SK-N-SH (cell line): ENCODE measurements around the gene MEGF6. TPM values are rescaled to one million over a fixed set of nuclear protein-coding genes. Genes with fewer than 3 reads are reported as not detected.

ENCODE experiments used
- CTCF ChIA-PET: fragments of 300-600, 350-600 bp; formaldehyde crosslinking; extraction: SDS; loops from one replicate; lab custom pipeline; 2021; lab: Yijun Ruan, JAX
- POLR2A ChIA-PET: fragments of 350-600 bp; sonication (Branson Sonifier 250); formaldehyde crosslinking; extraction: SDS; loops from one replicate; lab custom pipeline; 2020; ENCODE audit warnings: antibody characterized with exemption, inconsistent platforms; lab: Yijun Ruan, JAX
- DNase-seq: peaks from one replicate; pipeline ENCODE4 v3.0.0; 2012
- H2AFZ ChIP-seq: fragments of 200-600 bp; sonication (generic); 2 replicates; pipeline ENCODE4 v1.8.1; 2016; ENCODE audit warnings: antibody characterized with exemption, mild to moderate bottlenecking, low read depth
- H3F3A ChIP-seq: fragments of 200-600 bp; sonication (generic); replicated peaks from 2 replicates; pipeline ENCODE3; 2016; ENCODE audit warnings: antibody characterized with exemption, mild to moderate bottlenecking; ENCODE audit not compliant: insufficient read depth
- H3K27ac ChIP-seq, 2 experiments: fragments of 200-500 bp in 1 of 2; fragments of 200-600 bp in 1 of 2; sonication (Bioruptor generic) in 1 of 2; sonication (generic), shearing (Covaris generic) in 1 of 2; 2 replicates each; pipeline versions ENCODE4 v1.5.1 to v1.6.1; 2014 to 2016; ENCODE audit warnings: low read depth in 2 of 2, inconsistent platforms in 1 of 2, low read length in 1 of 2, mild to moderate bottlenecking in 1 of 2, mixed read lengths in 1 of 2
- H3K27me3 ChIP-seq: fragments of 200-600 bp; sonication (generic), shearing (Covaris generic); 2 replicates; pipeline ENCODE4 v1.6.1; 2016; ENCODE audit warnings: mixed run types; ENCODE audit not compliant: insufficient read depth
- H3K36me3 ChIP-seq, 2 experiments: fragments of 200-500 bp in 1 of 2; fragments of 200-600 bp in 1 of 2; sonication (Bioruptor generic) in 1 of 2; sonication (generic) in 1 of 2; replicated peaks in 1 of 2; 2 replicates each; pipeline versions ENCODE3 to v1.5.1; 2014 to 2016; ENCODE audit warnings: low read length in 1 of 2, mild to moderate bottlenecking in 1 of 2; ENCODE audit not compliant: insufficient read depth in 2 of 2, control insufficient read depth in 1 of 2
- H3K4me1 ChIP-seq, 2 experiments: fragments of 200-500 bp in 1 of 2; fragments of 200-600 bp in 1 of 2; sonication (Bioruptor generic) in 1 of 2; sonication (generic), shearing (Covaris generic) in 1 of 2; 2 replicates each; pipeline versions ENCODE4 v1.5.1 to v1.6.1; 2014 to 2016; ENCODE audit warnings: low read depth in 1 of 2, low read length in 1 of 2, mixed run types in 1 of 2; ENCODE audit not compliant: insufficient read depth in 2 of 2, control insufficient read depth in 1 of 2
- H3K4me2 ChIP-seq: fragments of 200-600 bp; sonication (generic), shearing (Covaris generic); 2 replicates; pipeline ENCODE4 v1.6.1; 2017; ENCODE audit warnings: mixed run types
- H3K4me3 ChIP-seq, 2 experiments: fragments of 200-500 bp in 1 of 2; fragments of 200-600 bp in 1 of 2; sonication (Bioruptor generic) in 1 of 2; sonication (generic), shearing (Covaris generic) in 1 of 2; 2 replicates each; pipeline versions ENCODE4 v1.5.1 to v1.8.1; 2014 to 2016; ENCODE audit warnings: low read depth in 2 of 2, inconsistent platforms in 1 of 2, low read length in 1 of 2, mild to moderate bottlenecking in 1 of 2, mixed read lengths in 1 of 2, moderate library complexity in 1 of 2
- H3K79me2 ChIP-seq: fragments of 200-600 bp; sonication (generic); 2 replicates; pipeline ENCODE4 v1.8.1; 2017; ENCODE audit warnings: mild to moderate bottlenecking; ENCODE audit not compliant: insufficient read depth
- H3K9ac ChIP-seq: fragments of 200-600 bp; sonication (generic); 2 replicates; pipeline ENCODE4 v1.6.1; 2017; ENCODE audit warnings: mixed run types
- H3K9me2 ChIP-seq: fragments of 200-600 bp; sonication (generic); 2 replicates; pipeline ENCODE4 v1.6.1; 2017; ENCODE audit warnings: mixed run types
- H3K9me3 ChIP-seq: fragments of 200-600 bp; sonication (generic); 2 replicates; pipeline ENCODE4 v1.6.1; 2017; ENCODE audit warnings: mixed run types, mild to moderate bottlenecking, moderate library complexity
- H4K20me1 ChIP-seq: fragments of 200-600 bp; sonication (generic); 2 replicates; pipeline ENCODE4 v1.6.1; 2017; ENCODE audit warnings: mild to moderate bottlenecking, mixed run types; ENCODE audit not compliant: insufficient read depth
- CHD2 ChIP-seq: fragments of 150-350 bp; IDR thresholded peaks from 2 replicates; pipeline ENCODE4 v1.6.1; 2018; ENCODE audit warnings: low read length; ENCODE audit not compliant: partially characterized antibody
- EP300 ChIP-seq, 2 experiments: IDR thresholded peaks; 2 replicates each; pipeline versions ENCODE4 v1.4.0 to v1.6.1; 2012; ENCODE audit warnings: borderline replicate concordance in 1 of 2, low read depth in 1 of 2, low read length in 1 of 2
- FOSL2 ChIP-seq: IDR thresholded peaks from 2 replicates; pipeline ENCODE4 v1.4.0; 2012; ENCODE audit warnings: low read depth, mild to moderate bottlenecking, moderate library complexity, borderline replicate concordance
- FOXJ3 ChIP-seq: sonication (generic); formaldehyde crosslinking; IDR thresholded peaks from 2 replicates; pipeline ENCODE4 v1.5.1; 2020; ENCODE audit warnings: mild to moderate bottlenecking, missing genetic modification reagents
- FOXM1 ChIP-seq: IDR thresholded peaks from 2 replicates; pipeline ENCODE4 v1.4.0; 2012; ENCODE audit warnings: low read depth, mild to moderate bottlenecking
- IRF3 ChIP-seq: fragments of 150-350 bp; IDR thresholded peaks from 2 replicates; pipeline ENCODE4 v1.6.1; 2016; ENCODE audit warnings: mild to moderate bottlenecking, low read depth, low read length
- NRF1 ChIP-seq: IDR thresholded peaks from 2 replicates; pipeline ENCODE4 v1.6.1; 2012; ENCODE audit warnings: low read depth, mild to moderate bottlenecking, low read length
- PBX3 ChIP-seq: IDR thresholded peaks from 2 replicates; pipeline ENCODE4; 2012
- POLR2AphosphoS5 ChIP-seq: IDR thresholded peaks from 2 replicates; pipeline ENCODE4 v1.6.1; 2012; ENCODE audit warnings: low read depth, low read length
- REST ChIP-seq: IDR thresholded peaks from 2 replicates; pipeline ENCODE4 v1.6.1; 2012; ENCODE audit warnings: mild to moderate bottlenecking, low read depth, low read length, moderate library complexity
- RXRA ChIP-seq: IDR thresholded peaks from 2 replicates; pipeline ENCODE4 v1.4.0; 2012; ENCODE audit warnings: low read depth, mild to moderate bottlenecking, borderline replicate concordance
- SIN3A ChIP-seq: IDR thresholded peaks from 2 replicates; pipeline ENCODE4 v1.6.1; 2012; ENCODE audit warnings: low read depth, mild to moderate bottlenecking, low read length, moderate library complexity, borderline replicate concordance
- TAF1 ChIP-seq: IDR thresholded peaks from 2 replicates; pipeline ENCODE4 v1.6.1; 2012; ENCODE audit warnings: low read depth, mild to moderate bottlenecking, low read length, moderate library complexity, borderline replicate concordance
- TEAD4 ChIP-seq: IDR thresholded peaks from 2 replicates; pipeline ENCODE4 v1.4.0; 2012; ENCODE audit warnings: mild to moderate bottlenecking, borderline replicate concordance; ENCODE audit not compliant: insufficient read depth
- USF1 ChIP-seq: IDR thresholded peaks from 2 replicates; pipeline ENCODE4 v1.4.0; 2012; ENCODE audit warnings: low read depth, borderline replicate concordance
- ZBTB33 ChIP-seq: IDR thresholded peaks from 2 replicates; pipeline ENCODE4 v1.4.0; 2012; ENCODE audit warnings: low read depth, borderline replicate concordance
- WGBS: methylation state at CpG from one replicate; pipeline ENCODE4 v1.1.6; 2017; ENCODE audit warnings: low lambda C conversion rate; 5-methylcytosine and 5-hydroxymethylcytosine counted together
- polyA plus RNA-seq, 3 experiments: library from polyadenylated mRNA; depleted of rRNA; stranded (reverse); fragments of >200 nt; gene quantifications; 2 replicates each; pipeline ENCODE4 v1.2.3, GENCODE V29; 2012

Gene MEGF6
- polyA plus RNA-seq, 1 of the 3 experiments (the other 2 are of a cell fraction) = 7.6 TPM

- Histone ChIP-seq H3K9me2 (no peaks in the 10 kb centered on the region), H3K4me1 (peaks cover 0 to 4% of the 10 kb centered on the region in 2 experiments; a peak in 1 of 4 replicates), H3K9me3 (no peaks in the 10 kb centered on the region), H3K9ac (no peak overlapping the region), H3F3A (no peaks in the 10 kb centered on the region), H3K27me3 (no peaks in the 10 kb centered on the region), H3K27ac (no peak overlapping the region), H3K4me3 (no peak overlapping the region), H4K20me1 (no peaks in the 10 kb centered on the region), H3K4me2 (no peak overlapping the region), H3K79me2 (no peaks in the 10 kb centered on the region), H2AFZ (no peak overlapping the region), H3K36me3 (no peaks in the 10 kb centered on the region)
- CTCF ChIA-PET = interaction anchor here (1.3 to 2.1 kb wide), 2 partner anchors 31 to 168 kb away, joined by 3 to 8 read pairs; no protein-coding TSS in a partner anchor
- no peak for DNase-seq
- no peak for TF ChIP-seq REST
- no peak for TF ChIP-seq TEAD4
- no peak for TF ChIP-seq FOXM1
- TF ChIP-seq TAF1 = no peak
- no peak for TF ChIP-seq IRF3
- no peak for TF ChIP-seq CHD2
- TF ChIP-seq FOSL2 = no peak
- POLR2A ChIA-PET = no interaction called here
- WGBS = 36% methylated on average over 12 of the region's 12 CpGs
These were observed 160.3 kb downstream of the MEGF6 start for GRCh38 chr1:3450983-3451382.

- no peaks in the 10 kb centered on the region for H3K79me2 ChIP-seq
- no peak overlapping the region for H3K4me3 ChIP-seq
- no peaks in the 10 kb centered on the region for H3F3A ChIP-seq
- ChIA-PET POLR2A (no interaction called here), CTCF (interaction anchor here (0.9 to 2.1 kb wide), 3 partner anchors 31 to 169 kb away, joined by 3 to 8 read pairs (median 4); no protein-coding TSS in a partner anchor)
- H3K4me2 ChIP-seq = no peak overlapping the region
- H3K9me3 ChIP-seq = no peaks in the 10 kb centered on the region
- no peak overlapping the region for H3K9ac ChIP-seq
- WGBS = 29% methylated on average over 9 of the region's 9 CpGs
- peaks cover 0 to 4% of the 10 kb centered on the region in 2 experiments; a peak in 1 of 4 replicates for H3K4me1 ChIP-seq
- no peaks in the 10 kb centered on the region for H3K9me2 ChIP-seq
- no peaks in the 10 kb centered on the region for H3K27me3 ChIP-seq
- H3K36me3 ChIP-seq = no peaks in the 10 kb centered on the region
- H2AFZ ChIP-seq = no peak overlapping the region
- H4K20me1 ChIP-seq = no peaks in the 10 kb centered on the region
- no peak overlapping the region for H3K27ac ChIP-seq
- DNase-seq = no peak
- TF ChIP-seq PBX3 = no peak
- no peak for TF ChIP-seq TAF1
- no peak for TF ChIP-seq POLR2AphosphoS5
- no peak for TF ChIP-seq ZBTB33
- no peak for TF ChIP-seq EP300 (IDR thresholded peaks at IDR 0.05; ENCODE audit: borderline replicate concordance in 1 of 2, low read depth in 1 of 2, low read length in 1 of 2)
- no peak for TF ChIP-seq NRF1
- no peak for TF ChIP-seq RXRA
- no peak for TF ChIP-seq FOXJ3
- no peak for TF ChIP-seq USF1
- no peak for TF ChIP-seq SIN3A
These were observed 161.0 kb downstream of the MEGF6 start for GRCh38 chr1:3450202-3450863.
